ENCODE data around the gene PDX1. TPM values are rescaled to one million over a fixed set of nuclear protein-coding genes. Genes with fewer than 3 reads are reported as not detected.

PDX1 gene
- total and polyA plus RNA-seq, 8 donors: not detected

GRCh38 chr13:27971236-27971645 is 51.4 kb downstream of the PDX1 start:
- no peak for DNase-seq
- H3K4me1 ChIP-seq: peaks cover 0 to 25% of the 10 kb centered on the region in 2 donors
- H3K27ac ChIP-seq: no peak overlapping the region
- no peaks in the 10 kb centered on the region for H3K36me3 ChIP-seq
- intact Hi-C loops (cut with DNase I): no loop called here
- no peak for TF ChIP-seq CTCF (IDR thresholded peaks at IDR 0.05)
- no peaks in the 10 kb centered on the region for H3K9me3 ChIP-seq
- no peak overlapping the region for H3K4me3 ChIP-seq
- no peak for ATAC-seq
- peaks cover 96 to 100% of the 10 kb centered on the region in 2 donors for H3K27me3 ChIP-seq

- intact Hi-C loops (cut with DNase I): no loop called here
- H3K27me3 ChIP-seq: peaks cover 96 to 100% of the 10 kb centered on the region in 2 donors
Measured at GRCh38 chr13:27971776-27972477, 52.1 kb downstream of the PDX1 start.

GRCh38 chr13:27972478-27972820 is 52.6 kb downstream of the PDX1 start:
- Histone ChIP-seq H3K27me3 (peaks cover 96 to 100% of the 10 kb centered on the region in 2 donors), H3K36me3 (no peaks in the 10 kb centered on the region), H3K9me3 (no peaks in the 10 kb centered on the region), H3K4me1 (peaks cover 0 to 20% of the 10 kb centered on the region in 2 donors), H3K4me3 (no peak overlapping the region), H3K27ac (no peak overlapping the region)
- intact Hi-C loops (cut with DNase I): no loop called here
- no peak for TF ChIP-seq CTCF (IDR thresholded peaks at IDR 0.05)
- DNase-seq (no peak), ATAC-seq (no peak)

More at GRCh38 chr13:27971776-27972477, 52.1 kb downstream of the PDX1 start:
- DNase-seq (no peak), ATAC-seq (no peak)
- TF ChIP-seq CTCF (IDR thresholded peaks at IDR 0.05): no peak
- Histone ChIP-seq H3K4me3 (no peak overlapping the region), H3K36me3 (no peaks in the 10 kb centered on the region), H3K9me3 (no peaks in the 10 kb centered on the region), H3K27ac (no peak overlapping the region), H3K4me1 (peaks cover 0 to 20% of the 10 kb centered on the region in 2 donors)

GRCh38 chr13:27973291-27973690 is 53.5 kb downstream of the PDX1 start:
- Histone ChIP-seq H3K4me1 (peaks cover 0 to 20% of the 10 kb centered on the region in 2 donors), H3K4me3 (no peak overlapping the region), H3K27ac (no peak overlapping the region), H3K36me3 (no peaks in the 10 kb centered on the region), H3K27me3 (peaks cover 96 to 100% of the 10 kb centered on the region in 2 donors), H3K9me3 (no peaks in the 10 kb centered on the region)
- DNase-seq: no peak
- ATAC-seq: no peak
- TF ChIP-seq CTCF (IDR thresholded peaks at IDR 0.05): no peak
- intact Hi-C loops (cut with DNase I): no loop called here

GRCh38 chr13:27973961-27974662 is 54.3 kb downstream of the PDX1 start:
- no peak for TF ChIP-seq CTCF (IDR thresholded peaks at IDR 0.05)
- intact Hi-C loops (cut with DNase I): no loop called here
- H3K4me1 ChIP-seq: peaks cover 0 to 17% of the 10 kb centered on the region in 2 donors
- no peak overlapping the region for H3K4me3 ChIP-seq
- H3K27ac ChIP-seq: no peak overlapping the region
- DNase-seq: no peak
- H3K27me3 ChIP-seq: peaks cover 96 to 100% of the 10 kb centered on the region in 2 donors
- H3K9me3 ChIP-seq: no peaks in the 10 kb centered on the region
- no peaks in the 10 kb centered on the region for H3K36me3 ChIP-seq
- ATAC-seq: no peak
